ENCODE data around the gene LTB4R.
A peak's percentile ranks its signal among the peaks of the same experiment; 100 is the strongest.

LTB4R gene

GRCh38 chr14:24363401-24363800 is 52.1 kb downstream of the LTB4R start:
- DNase-seq: no peak

DNA sequence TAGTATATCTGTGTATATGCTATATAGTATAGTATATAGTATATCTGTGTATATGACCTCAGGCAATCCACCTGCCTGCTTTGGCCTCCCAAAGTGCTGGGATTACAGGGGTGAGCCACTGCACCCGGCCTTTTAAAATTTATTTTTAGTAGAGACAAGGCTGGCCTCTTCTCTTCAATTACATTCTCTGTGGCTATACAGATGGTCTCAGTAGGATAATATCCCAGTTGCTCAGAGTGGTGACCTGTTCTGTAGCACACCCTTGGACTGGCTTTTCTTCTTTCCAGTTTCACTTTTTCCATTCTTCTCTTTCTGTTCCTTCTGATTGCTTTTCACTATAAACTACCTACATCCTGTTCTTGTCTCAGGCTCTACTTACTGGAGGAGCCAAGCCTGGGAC is 53.5 kb downstream of the LTB4R start:
- TF ChIP-seq POLR2A (IDR thresholded peaks at IDR 0.05; ENCODE audit: low read length): no peak
- no peak for TF ChIP-seq GATA1 (IDR thresholded peaks at IDR 0.05; ENCODE audit: low read depth, low read length)
- DNase-seq: no peak

More at GRCh38 chr14:24363401-24363800, 52.1 kb downstream of the LTB4R start:
- TF ChIP-seq POLR2A (IDR thresholded peaks at IDR 0.05; ENCODE audit: low read length): no peak

- peak; percentile 89 for DNase-seq
- no peak for TF ChIP-seq GATA1 (IDR thresholded peaks at IDR 0.05; ENCODE audit: low read depth, low read length)
- no peak for TF ChIP-seq POLR2A (IDR thresholded peaks at IDR 0.05; ENCODE audit: low read length)
Measured at GRCh38 chr14:24365600-24366412, 54.5 kb downstream of the LTB4R start.

- DNase-seq: no peak
- TF ChIP-seq POLR2A (IDR thresholded peaks at IDR 0.05; ENCODE audit: low read length) (no peak), GATA1 (IDR thresholded peaks at IDR 0.05; ENCODE audit: low read depth, low read length) (no peak)
Measured at GRCh38 chr14:24366413-24366720, 55.1 kb downstream of the LTB4R start.

- no peak for TF ChIP-seq GATA1 (IDR thresholded peaks at IDR 0.05; ENCODE audit: low read depth, low read length)
- peak; percentile 34 for TF ChIP-seq POLR2A (IDR thresholded peaks at IDR 0.05; ENCODE audit: low read length)
- DNase-seq: peak; percentile 49 to 59
Measured at GRCh38 chr14:24366721-24367513, 55.6 kb downstream of the LTB4R start.
